ENCODE data around the gene REP15.
"Not testable (repeated sequence)": the region's sequence is repeated elsewhere in the genome, so short reads cannot be mapped to it uniquely, and the experiment has no call there.

Gene REP15, protein sequence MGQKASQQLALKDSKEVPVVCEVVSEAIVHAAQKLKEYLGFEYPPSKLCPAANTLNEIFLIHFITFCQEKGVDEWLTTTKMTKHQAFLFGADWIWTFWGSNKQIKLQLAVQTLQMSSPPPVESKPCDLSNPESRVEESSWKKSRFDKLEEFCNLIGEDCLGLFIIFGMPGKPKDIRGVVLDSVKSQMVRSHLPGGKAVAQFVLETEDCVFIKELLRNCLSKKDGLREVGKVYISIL

DNA sequence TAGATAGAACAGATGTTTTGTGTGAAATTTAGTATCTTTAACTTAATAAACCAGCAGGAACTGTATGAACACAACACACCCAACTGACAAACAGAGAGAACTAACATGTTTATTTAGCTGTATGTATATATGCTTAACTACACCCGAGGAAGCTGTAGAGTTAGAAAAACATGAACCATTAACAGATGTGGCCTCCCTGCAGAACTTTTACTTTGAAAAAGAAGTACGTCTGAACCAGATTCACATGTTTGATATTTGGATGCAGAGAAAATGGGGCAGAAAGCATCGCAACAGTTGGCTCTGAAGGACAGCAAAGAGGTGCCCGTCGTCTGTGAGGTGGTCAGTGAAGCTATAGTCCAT lies at the start of gene REP15:
REP15 (plus strand) TSS at position 155 of the 360 bp plus-strand sequence; CDS start at position 271, 116 bp downstream.
- DNase-seq = no peak

- DNase-seq = no peak
Measured at GRCh38 chr12:27650011-27650410, 46.2 kb upstream of the REP15 start.

GRCh38 chr12:27651201-27651600 lies 45.0 kb upstream of the REP15 start:
- DNase-seq = no peak

DNA sequence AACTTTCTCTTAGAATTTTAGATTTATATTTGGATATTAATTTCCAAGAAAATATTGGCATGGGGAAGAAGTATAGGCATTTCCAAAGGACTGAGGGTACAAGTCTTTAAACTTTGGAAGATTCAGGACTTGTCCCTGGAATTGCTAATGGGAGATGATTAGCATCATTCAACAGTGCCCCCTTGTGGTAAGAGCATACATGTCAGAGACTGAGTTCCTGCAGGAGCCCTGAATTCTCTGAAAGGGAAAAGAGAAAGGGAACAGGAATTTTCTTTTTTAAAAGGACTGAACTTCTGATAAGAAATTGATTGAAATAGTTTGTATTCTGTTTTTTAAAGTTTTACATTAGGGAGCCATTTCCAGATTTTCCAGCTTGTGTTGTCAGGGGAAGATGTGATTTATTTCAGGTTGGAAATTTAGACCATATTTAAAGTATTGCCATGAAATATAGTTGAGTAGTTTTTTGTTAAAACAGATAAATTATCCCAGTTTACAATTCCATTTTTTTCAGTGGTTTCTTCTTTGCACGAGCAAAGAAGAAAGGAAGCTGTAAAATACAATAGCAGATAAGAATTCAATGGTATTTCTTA lies 44.0 kb upstream of the REP15 start:
- peak; percentile 5 for DNase-seq

GRCh38 chr12:27653661-27654060 lies 42.6 kb upstream of the REP15 start:
- no peak for DNase-seq

GRCh38 chr12:27655476-27655875 lies 40.8 kb upstream of the REP15 start:
- DNase-seq = not testable (repeated sequence)

DNA sequence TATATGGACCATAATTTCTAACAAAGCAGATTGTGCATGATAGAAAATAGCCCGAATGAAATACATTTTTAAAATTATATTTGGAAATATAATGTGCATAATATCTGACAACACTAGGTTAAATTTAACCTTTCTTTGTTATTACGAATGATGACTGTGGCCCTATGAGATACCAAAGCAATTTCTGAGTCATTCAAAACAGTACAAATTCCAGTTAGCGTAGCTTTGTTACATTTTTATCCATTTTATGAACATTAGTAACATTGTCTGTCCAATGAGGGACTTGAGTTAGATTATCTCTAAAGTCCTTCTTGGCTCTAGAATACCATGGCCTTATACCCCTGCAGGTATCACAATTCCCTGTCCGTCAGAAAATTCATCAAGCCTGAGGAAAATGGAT lies 39.0 kb upstream of the REP15 start:
- no peak for DNase-seq

DNA sequence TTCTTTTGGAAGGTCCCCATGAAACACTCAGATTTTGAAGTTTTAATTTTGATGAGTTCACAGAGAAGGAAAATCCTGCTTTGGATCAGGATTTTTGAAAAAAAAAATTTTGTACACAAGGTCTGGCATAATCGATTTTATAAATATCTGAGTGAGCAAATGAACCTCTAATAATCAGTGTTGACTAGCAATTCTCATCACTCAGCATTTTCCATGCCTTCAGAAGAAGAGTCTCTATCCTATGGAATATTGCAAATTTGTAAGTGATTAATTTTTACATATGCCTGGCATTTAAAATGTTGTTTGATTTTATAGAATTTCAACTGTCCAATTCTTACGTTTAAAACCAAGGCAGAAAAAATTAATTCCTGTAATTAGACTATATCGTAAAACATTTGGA lies 30.5 kb upstream of the REP15 start:
- DNase-seq = no peak

DNA sequence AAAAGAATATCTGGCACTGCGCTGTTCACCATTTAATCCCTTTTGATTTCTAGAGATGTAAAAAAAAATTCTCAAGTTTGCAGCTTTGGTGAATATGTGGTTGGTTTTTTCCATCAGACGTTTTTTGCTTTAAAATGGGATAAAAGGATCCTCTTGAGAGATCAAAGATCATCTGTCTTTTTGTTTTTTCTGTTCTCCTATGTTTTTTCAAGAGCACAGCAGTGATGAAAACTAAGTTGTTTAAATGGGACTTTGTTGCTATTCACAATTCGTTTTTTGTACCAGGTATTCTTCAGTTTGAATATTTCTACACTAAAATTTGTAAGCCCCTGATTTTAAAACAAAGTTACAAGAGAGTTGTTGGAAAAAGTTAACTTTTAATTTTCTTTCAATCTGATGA lies 29.7 kb upstream of the REP15 start:
- DNase-seq = no peak

GRCh38 chr12:27667540-27667939 lies 28.7 kb upstream of the REP15 start:
- no peak for DNase-seq

DNA sequence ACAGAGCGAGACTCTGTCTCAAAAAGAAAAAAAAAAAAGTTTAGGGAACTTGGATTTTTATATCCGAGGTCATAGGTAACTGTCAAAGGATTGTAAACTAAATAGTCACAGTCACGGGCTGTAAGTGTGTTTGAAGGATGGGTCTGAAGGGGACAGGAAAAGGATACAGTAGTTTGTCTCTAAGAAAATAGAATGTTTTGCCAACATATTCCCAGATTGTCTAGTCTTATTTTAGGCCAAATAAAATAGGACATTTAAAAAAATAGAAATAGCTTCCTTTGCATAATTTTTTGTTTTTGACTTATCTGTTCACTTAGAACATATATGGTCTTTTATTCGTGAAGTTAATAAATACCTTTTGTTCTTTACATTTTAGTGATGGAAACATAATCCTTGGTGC lies 24.2 kb upstream of the REP15 start:
- no peak for DNase-seq

DNA sequence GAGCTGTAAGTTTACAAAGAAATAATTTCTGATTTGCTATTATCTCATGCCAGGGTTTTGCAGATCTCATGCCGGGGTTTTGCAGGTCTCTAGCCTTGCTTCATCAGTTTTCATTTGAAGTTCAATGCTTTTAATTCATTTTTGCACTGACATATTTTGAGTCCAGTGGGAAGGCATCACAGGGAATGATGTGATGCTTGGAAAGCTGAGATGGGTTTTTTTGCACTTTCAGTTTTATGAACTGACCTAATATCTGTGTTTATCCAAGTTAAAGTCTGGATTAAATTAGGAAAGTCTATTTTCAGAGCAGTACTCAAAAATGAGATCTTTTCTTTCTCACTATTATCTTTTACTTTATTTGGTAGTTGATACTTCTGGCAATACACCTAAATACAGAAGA lies 23.6 kb upstream of the REP15 start:
- DNase-seq = no peak

GRCh38 chr12:27673101-27673718 lies 23.0 kb upstream of the REP15 start:
- DNase-seq = no peak

DNA sequence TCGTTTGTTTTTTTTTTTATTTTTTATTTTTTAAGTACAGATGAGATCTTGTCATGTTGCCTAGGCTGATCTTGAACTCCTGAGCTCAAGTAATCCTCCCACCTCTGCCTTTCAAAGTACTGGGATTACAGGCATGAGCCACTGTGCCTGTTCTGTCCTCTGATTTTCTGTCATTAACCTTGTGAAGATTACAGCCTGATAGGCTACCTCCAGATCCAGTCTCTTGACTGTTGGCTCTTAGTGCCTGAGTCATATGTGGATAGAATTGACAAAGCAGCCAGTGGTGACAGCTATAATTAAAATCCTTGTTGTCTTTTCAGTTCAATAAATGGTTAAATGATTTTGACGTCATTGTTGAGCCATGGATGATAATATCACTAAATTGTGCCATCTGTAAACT lies 21.3 kb upstream of the REP15 start:
- no peak for DNase-seq

GRCh38 chr12:27680619-27681018 lies 15.6 kb upstream of the REP15 start:
- no peak for DNase-seq

DNA sequence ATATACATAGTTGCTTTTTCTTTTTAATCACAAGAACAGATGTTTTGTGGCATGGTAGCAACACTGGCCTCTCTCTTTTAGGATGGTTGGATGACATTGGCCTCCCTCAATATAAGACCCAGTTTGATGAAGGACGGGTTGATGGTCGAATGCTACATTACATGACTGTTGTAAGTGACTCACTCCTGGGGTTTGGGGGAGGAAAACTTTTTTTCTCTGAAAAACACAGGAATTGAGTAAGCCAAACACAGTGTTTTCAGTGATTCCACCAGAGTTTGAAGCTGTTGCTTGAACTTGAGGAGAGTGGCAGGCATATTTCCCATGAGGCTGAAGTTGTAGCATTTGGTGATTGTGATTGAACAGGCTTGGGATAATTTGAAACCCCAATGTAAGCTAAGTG lies 13.7 kb upstream of the REP15 start:
- no peak for DNase-seq

DNA sequence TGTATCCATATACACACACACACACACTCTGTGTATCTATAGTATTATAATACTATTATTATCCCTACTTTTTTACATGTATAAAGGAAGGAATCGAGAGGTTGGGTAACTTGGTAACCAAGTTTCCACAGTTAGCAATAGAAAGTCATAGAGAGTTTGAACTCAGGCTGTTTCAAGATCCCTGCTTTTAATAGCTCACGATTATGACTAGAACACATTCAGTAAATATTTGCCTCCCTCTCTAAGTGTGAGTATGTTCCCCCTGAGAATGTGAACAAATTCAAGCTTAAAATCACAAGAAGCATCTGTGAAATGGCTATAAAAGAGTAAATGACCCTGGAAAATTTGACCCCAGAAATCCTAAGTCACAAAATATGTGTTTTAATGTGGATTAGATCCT lies 11.0 kb upstream of the REP15 start:
- no peak for DNase-seq

- DNase-seq = no peak
Measured at GRCh38 chr12:27686147-27686546, 10.1 kb upstream of the REP15 start.

DNA sequence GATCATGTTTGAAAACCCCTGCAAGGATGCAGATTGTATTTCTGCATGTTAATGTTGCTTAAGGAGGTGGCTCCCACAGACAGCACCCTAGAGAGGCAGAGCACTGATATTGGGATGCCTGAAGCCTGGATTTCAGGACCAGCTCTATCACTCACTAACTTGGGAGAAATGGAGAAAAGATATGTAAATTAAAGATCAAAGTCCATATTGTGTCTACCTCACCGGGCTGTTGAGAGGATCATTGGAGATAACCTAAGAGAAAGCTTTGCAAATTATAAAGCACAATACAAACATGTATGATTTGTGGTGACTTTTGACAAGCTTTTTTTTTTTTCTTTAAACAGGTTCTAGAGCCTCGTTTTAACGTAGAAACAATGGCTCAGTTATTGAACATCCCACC lies 7.6 kb upstream of the REP15 start:
- no peak for DNase-seq

DNA sequence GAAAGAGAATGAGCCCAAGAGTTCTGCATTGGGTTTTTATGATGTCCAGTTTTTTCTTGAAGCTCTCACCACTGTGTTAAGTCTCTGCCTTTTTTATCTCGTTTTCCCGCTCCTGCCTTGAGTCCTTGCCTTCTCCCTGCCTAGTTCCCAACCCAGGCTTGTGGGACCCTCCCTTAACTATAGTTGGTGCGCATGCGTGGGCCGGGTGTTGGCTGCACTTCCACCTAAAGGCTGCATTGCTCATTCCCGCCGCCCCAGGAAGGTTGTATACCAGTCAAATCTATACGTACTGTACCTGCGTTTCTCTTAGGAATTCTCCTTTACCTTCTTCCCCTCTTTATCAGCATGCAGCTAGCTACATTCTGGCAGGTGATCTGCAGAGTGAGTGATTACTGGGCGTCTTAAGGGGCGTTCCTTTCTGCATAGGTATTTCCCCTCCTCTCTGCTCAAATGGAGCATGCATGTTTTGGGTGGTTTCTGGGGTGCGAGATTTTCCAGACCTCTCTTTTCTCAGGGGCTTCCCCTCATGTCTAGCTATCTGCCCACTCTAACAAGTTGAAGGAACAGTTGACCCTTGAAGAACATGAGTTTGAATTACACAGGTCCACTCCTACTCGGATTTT lies 6.6 kb upstream of the REP15 start:
- DNase-seq = no peak

DNA sequence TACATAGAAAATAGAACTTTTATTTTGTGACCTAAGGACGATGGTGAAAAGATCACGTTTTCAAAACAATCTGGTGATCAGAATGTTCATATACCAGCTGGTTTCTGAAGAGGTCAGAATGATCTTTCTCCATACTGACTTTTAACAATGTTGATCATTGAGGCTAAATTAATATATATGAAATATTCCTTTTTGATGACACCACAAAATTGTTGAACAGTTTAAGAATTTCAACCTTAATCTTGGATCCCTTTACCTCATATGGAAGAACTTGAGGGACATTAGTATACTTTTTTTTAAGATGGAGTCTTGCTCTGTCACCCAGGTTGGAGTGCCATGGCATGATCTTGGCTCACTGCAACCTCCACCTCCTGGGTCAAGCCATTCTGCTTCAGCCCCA lies 2.8 kb upstream of the REP15 start:
- no peak for DNase-seq

- DNase-seq = no peak
Measured at GRCh38 chr12:27695556-27696292, 523 bp upstream of the REP15 start.

DNA sequence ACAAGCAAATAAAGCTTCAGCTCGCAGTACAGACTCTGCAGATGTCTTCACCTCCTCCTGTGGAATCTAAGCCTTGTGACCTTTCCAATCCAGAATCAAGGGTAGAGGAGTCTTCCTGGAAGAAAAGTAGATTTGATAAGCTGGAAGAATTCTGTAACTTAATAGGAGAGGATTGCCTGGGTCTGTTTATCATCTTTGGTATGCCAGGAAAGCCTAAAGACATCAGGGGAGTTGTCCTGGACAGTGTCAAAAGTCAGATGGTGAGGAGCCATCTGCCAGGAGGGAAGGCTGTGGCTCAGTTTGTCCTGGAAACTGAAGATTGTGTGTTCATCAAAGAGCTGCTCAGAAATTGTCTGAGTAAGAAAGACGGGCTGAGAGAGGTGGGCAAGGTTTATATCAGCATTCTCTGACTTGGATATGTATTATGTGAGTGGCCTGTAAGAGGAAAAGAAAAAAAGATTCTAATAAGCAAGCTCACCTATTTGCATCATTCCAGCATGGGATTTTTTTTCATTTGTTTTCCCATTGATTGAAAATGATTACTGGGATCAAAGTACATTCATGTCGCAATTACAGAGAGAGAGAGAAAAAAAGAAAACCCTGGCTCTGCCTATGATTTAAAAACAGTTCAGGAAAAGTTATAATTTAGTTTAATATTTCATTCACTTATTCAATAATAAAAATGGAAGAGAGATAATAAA lies 767 bp downstream of the REP15 start:
- no peak for DNase-seq
